Measurements from ENCODE around the gene CHERP.

The CHERP gene

DNA sequence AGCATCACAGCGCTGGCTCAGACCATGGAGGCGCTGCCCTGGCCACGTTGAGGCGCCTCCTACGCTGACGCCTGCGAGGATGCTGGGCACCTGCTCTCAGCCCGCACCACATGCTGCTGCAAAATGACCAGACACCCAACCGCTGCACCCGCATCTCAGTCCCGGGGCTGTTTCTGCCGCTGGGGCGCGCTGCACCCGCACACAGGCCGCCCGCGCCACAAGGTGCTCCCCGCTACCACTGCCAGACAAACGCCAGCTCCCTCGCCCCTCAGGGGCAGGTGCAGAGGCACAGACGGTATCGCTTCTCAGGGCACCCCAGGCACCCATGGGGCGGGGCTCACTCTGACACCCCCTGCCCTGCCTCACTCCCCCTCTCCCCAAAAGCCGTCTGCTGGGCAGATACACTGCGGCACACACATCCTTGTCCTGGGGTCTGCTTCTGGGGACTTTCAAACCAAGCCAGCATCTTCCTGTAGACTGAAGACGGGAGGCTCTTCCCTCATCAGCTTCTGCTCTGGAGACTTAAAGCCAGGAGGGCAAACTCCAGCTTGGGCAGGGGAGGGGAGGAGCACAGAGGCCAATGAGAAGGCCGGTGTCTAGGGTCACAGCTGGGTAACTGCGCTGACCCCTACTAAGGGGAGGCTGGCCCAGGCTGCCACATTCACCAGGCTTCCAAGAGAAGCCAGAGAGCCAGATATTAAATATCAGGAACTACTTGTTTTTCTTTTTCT, 16.3 kb downstream of the CHERP start:
- Histone ChIP-seq H3K36me3 (ENCODE audit: control insufficient read depth, insufficient read depth, low read length) (no peaks in the 10 kb centered on the region), H3K4me3 (ENCODE audit: low read depth, low read length) (no peak overlapping the region), H3K4me1 (peaks cover 3% of the 10 kb centered on the region), H3K9me3 (ENCODE audit: control insufficient read depth, low read length) (no peaks in the 10 kb centered on the region), H3K79me2 (peaks cover 2% of the 10 kb centered on the region), H3K4me2 (ENCODE audit: low read length) (no peak overlapping the region), H3K9ac (no peak overlapping the region), H3K27me3 (ENCODE audit: control insufficient read depth, insufficient read depth, low read length) (no peaks in the 10 kb centered on the region), H3K27ac (no peak overlapping the region), H2AFZ (no peak overlapping the region)
- TF ChIP-seq, protein P1, sequence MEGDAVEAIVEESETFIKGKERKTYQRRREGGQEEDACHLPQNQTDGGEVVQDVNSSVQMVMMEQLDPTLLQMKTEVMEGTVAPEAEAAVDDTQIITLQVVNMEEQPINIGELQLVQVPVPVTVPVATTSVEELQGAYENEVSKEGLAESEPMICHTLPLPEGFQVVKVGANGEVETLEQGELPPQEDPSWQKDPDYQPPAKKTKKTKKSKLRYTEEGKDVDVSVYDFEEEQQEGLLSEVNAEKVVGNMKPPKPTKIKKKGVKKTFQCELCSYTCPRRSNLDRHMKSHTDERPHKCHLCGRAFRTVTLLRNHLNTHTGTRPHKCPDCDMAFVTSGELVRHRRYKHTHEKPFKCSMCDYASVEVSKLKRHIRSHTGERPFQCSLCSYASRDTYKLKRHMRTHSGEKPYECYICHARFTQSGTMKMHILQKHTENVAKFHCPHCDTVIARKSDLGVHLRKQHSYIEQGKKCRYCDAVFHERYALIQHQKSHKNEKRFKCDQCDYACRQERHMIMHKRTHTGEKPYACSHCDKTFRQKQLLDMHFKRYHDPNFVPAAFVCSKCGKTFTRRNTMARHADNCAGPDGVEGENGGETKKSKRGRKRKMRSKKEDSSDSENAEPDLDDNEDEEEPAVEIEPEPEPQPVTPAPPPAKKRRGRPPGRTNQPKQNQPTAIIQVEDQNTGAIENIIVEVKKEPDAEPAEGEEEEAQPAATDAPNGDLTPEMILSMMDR (IDR thresholded peaks at IDR 0.05), result no peak

DNA sequence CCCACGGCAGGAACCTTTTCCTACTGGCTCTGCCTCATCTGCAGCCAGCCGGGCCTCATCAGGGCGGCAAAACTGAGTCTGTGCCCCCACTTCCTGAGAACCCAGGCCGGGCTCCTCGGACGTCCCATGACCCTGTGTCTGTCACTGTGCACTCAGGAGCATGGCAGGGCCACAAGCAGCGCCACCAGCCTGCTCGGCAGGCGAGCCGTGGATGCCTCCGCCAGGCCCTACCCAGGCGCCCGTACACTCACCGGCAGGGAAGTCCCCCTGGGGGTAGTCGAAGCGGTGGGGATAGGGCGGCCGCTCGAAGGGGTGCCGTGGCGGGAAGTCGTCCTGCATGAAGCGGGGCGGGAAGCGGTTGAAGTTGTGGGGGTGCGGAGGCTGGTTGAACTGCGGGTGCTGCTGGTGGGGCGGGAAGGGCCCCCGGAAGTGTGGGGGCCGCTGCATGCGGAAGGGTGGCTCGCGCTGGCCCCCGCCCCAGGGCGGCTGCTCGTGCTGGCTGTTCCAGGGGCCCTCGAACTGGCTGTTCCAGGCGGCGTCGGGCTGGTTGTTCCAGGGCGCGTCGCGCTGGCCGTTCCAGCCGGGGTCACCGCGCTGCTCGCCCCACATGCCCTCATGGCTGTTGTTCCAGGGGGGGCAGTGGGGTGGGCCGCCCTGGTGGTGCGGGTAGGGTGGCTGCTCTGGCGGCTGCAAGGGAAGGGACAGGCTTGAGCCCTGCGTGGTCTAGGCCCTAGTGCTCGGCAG, 17.1 kb downstream of the CHERP start:
- no peak overlapping the region for H3K27ac ChIP-seq
- no peak overlapping the region for H2AFZ ChIP-seq
- TF ChIP-seq, protein P1 (IDR thresholded peaks at IDR 0.05), result no peak
- no peak overlapping the region for H3K9ac ChIP-seq
- H3K4me2 ChIP-seq (ENCODE audit: low read length), result no peak overlapping the region
- no peak overlapping the region for H3K4me3 ChIP-seq (ENCODE audit: low read depth, low read length)
- H3K9me3 ChIP-seq (ENCODE audit: control insufficient read depth, low read length), result no peaks in the 10 kb centered on the region
- H3K4me1 ChIP-seq, result peaks cover 3% of the 10 kb centered on the region
- no peaks in the 10 kb centered on the region for H3K27me3 ChIP-seq (ENCODE audit: control insufficient read depth, insufficient read depth, low read length)
- H3K79me2 ChIP-seq, result peaks cover 2% of the 10 kb centered on the region
- no peaks in the 10 kb centered on the region for H3K36me3 ChIP-seq (ENCODE audit: control insufficient read depth, insufficient read depth, low read length)

DNA sequence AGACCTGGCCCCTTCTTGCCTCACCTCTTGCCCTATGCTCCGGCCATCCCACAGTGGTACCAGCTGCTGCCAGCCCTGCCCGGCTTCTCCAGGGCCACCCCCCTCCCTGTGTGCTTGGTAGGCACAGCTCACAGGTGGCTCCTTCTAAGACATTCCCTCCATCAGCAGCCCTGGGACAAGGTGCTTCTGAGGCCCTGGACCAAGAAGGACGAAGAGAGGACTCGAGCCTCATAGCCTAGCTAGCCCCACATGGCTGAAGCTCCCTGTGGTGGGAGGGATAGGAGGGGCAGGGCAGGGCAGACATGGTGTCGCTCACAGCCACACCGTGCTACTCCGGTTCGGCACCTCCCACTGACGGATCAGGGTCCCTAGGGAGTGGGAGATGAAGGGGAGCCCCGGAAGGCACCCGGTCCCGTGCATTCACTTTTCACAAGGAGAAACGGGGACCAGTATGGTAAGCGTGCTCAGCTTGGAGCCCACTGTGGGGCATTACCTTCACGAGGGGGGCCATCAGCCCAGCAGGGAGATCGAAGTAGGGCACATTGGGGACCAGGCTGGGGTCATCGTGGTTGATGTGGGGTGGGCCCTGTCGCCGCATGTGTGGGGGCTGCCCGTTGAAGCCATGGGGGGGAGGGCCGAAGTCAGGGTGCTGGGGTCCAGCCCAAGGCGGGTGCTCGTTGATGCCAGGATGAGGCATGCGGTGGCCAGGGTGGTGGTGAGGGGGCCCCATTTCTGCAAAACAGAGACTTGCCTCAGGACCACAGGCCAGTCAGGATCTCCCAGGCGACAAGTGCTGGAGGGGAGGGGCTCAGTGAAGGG, 19.5 kb downstream of the CHERP start:
- Histone ChIP-seq H3K4me1 (peaks cover 3% of the 10 kb centered on the region), H3K9ac (no peak overlapping the region), H3K27ac (no peak overlapping the region), H2AFZ (no peak overlapping the region), H3K27me3 (ENCODE audit: control insufficient read depth, insufficient read depth, low read length) (no peaks in the 10 kb centered on the region), H3K4me2 (ENCODE audit: low read length) (no peak overlapping the region), H3K79me2 (peaks cover 2% of the 10 kb centered on the region), H3K9me3 (ENCODE audit: control insufficient read depth, low read length) (no peaks in the 10 kb centered on the region), H3K36me3 (ENCODE audit: control insufficient read depth, insufficient read depth, low read length) (no peaks in the 10 kb centered on the region), H3K4me3 (ENCODE audit: low read depth, low read length) (no peak overlapping the region)
- TF ChIP-seq, protein P1 (IDR thresholded peaks at IDR 0.05), result no peak

DNA sequence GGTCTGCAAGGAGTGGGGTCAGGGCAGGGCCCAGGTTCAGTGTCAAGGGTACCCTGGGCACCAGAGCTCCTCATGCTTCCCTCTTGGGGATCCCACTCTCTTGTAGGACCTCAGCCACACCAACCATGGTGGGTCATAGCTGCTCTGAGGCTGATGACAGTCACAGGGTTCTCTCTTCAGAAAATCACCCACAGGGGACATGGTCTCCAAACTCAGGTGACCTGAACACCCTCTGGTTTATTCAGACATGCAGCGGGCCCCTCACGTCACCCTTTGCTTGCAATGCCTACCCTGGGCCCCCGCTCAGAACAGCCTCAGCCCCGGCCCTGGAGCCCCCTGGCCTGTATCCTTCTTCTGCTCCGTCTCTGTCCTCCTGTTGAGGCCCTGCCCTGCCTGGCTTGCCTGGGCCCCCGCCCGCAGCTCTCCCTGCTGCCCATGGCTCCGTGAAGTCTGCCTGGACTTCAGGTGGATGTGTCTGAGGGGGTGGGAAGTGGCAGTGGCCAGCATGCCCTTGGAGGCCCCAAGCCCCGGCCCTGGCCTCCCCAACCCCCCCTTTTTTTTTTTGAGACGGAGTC, 20.4 kb downstream of the CHERP start:
- Histone ChIP-seq H3K4me3 (ENCODE audit: low read depth, low read length) (no peak overlapping the region), H2AFZ (no peak overlapping the region), H3K9ac (no peak overlapping the region), H3K79me2 (peaks cover 2% of the 10 kb centered on the region), H3K4me2 (ENCODE audit: low read length) (no peak overlapping the region), H3K9me3 (ENCODE audit: control insufficient read depth, low read length) (no peaks in the 10 kb centered on the region), H3K36me3 (ENCODE audit: control insufficient read depth, insufficient read depth, low read length) (no peaks in the 10 kb centered on the region), H3K4me1 (peaks cover 2% of the 10 kb centered on the region), H3K27ac (no peak overlapping the region), H3K27me3 (ENCODE audit: control insufficient read depth, insufficient read depth, low read length) (no peaks in the 10 kb centered on the region)
- TF ChIP-seq, protein P1 (IDR thresholded peaks at IDR 0.05), result no peak
